Panc1 (cell line): Measurements from ENCODE around the gene NELFB. TPM values are rescaled to one million over a fixed set of nuclear protein-coding genes. Genes with fewer than 3 reads are reported as not detected.
A peak's percentile ranks its signal among the peaks of the same experiment; 100 is the strongest.

ENCODE experiments used
- ATAC-seq: fragments of 200-7000 bp; cut with Tn5 transposase; 2 replicates; pipeline ENCODE4 v1.9.1; 2020; ENCODE audit warnings: mild to moderate bottlenecking, moderate library complexity
- Bru-seq: library from RNA; stranded (reverse); fragments of 400-500 nt; gene quantifications from one replicate; lab custom pipeline; 2021; lab: Mats Ljungman, UMichigan
- BruChase-seq, 2 experiments: library from RNA; stranded (reverse); fragments of 400-500 nt; gene quantifications; one replicate each; lab custom pipeline; 2021; lab: Mats Ljungman, UMichigan
- BruUV-seq: library from RNA; stranded (reverse); fragments of 400-500 nt; replicated peaks from 2 replicates; lab custom pipeline; 2021; lab: Mats Ljungman, UMichigan
- CTCF ChIA-PET: fragments of 300-600 bp; sonication (Branson Sonifier 250); formaldehyde crosslinking; loops from one replicate; lab custom pipeline; 2022; ENCODE audit warnings: antibody characterized with exemption; lab: Charles Lee
- POLR2A ChIA-PET: fragments of 300-600 bp; sonication (Branson Sonifier 250); formaldehyde crosslinking; loops from one replicate; lab custom pipeline; 2022; ENCODE audit warnings: antibody characterized with exemption; lab: Charles Lee
- DNase-seq: peaks from one replicate; pipeline ENCODE4 v3.0.0-alpha.2; 2010; ENCODE audit warnings: low read depth, low spot score
- H3K27ac ChIP-seq: 2 replicates; pipeline ENCODE4 v1.5.1; 2011; ENCODE audit warnings: mild to moderate bottlenecking, low read length, inconsistent platforms
- H3K27me3 ChIP-seq: fragments of 200-500 bp; sonication (Bioruptor generic); 2 replicates; pipeline ENCODE4 v1.6.0; 2014; ENCODE audit warnings: low read length, inconsistent platforms; ENCODE audit not compliant: control insufficient read depth, insufficient read depth
- H3K36me3 ChIP-seq: fragments of 200-500 bp; sonication (Bioruptor generic); 2 replicates; pipeline ENCODE4 v1.5.1; 2014; ENCODE audit warnings: inconsistent platforms, mild to moderate bottlenecking, low read length, moderate library complexity; ENCODE audit not compliant: control insufficient read depth, insufficient read depth
- H3K4me1 ChIP-seq: 2 replicates; pipeline ENCODE4 v1.5.1; 2011; ENCODE audit warnings: inconsistent platforms, mild to moderate bottlenecking, low read length, moderate library complexity; ENCODE audit not compliant: control insufficient read depth, insufficient read depth
- H3K4me3 ChIP-seq, 2 experiments: 2 replicates each; pipeline ENCODE4 v1.5.1; 2011 to 2012; ENCODE audit warnings: low read depth in 2 of 2, low read length in 2 of 2, mild to moderate bottlenecking in 2 of 2, inconsistent platforms in 1 of 2, moderate library complexity in 1 of 2
- H3K9me3 ChIP-seq: fragments of 200-500 bp; sonication (Bioruptor generic); 2 replicates; pipeline ENCODE4 v1.5.1; 2014; ENCODE audit warnings: low read depth, mild to moderate bottlenecking, inconsistent platforms, low read length, moderate library complexity; ENCODE audit not compliant: control insufficient read depth, insufficient read depth
- POLR2AphosphoS5 ChIP-seq: IDR thresholded peaks from 2 replicates; pipeline ENCODE4 v1.6.1; 2012; ENCODE audit warnings: mild to moderate bottlenecking, low read depth, low read length, moderate library complexity
- SIN3A ChIP-seq: IDR thresholded peaks from 2 replicates; pipeline ENCODE4 v1.6.1; 2012; ENCODE audit warnings: low read depth, mild to moderate bottlenecking, low read length, moderate library complexity, borderline replicate concordance; ENCODE audit not compliant: insufficient read depth
- TCF7L2 ChIP-seq: IDR thresholded peaks from 2 replicates; pipeline ENCODE4 v1.6.1; 2011; ENCODE audit warnings: mild to moderate bottlenecking, low read depth, low read length, inconsistent platforms
- in situ Hi-C: cut with HindIII; loops from 2 replicates; pipeline ENCODE4 v1.10.0; 2016; ENCODE audit warnings: low sequenced_read_pairs, low pct_unique_long_range_greater_than_20kb
- intact Hi-C: fragments of 100-400 bp; cut with micrococcal nuclease; formaldehyde crosslinking; loops from one replicate; pipeline ENCODE4 v1.10.0; 2022; ENCODE audit not compliant: unreplicated experiment
- long read RNA-seq: library from polyadenylated mRNA; unstranded; transcript quantifications from one replicate; pipeline ENCODE4 v2.0.0, GENCODE V29; 2021; ENCODE audit not compliant: unreplicated experiment
- polyA plus RNA-seq: library from polyadenylated mRNA; unstranded; fragments of >200 nt; gene quantifications from one replicate; pipeline ENCODE4 v1.2.1, GENCODE V29; 2012; ENCODE audit warnings: missing spikeins; ENCODE audit not compliant: insufficient read length
- total RNA-seq: library from RNA; stranded (reverse); gene quantifications from one replicate; pipeline ENCODE4 v1.2.1, GENCODE V29; 2021; ENCODE audit not compliant: unreplicated experiment
- TF ChIP-seq, protein P1 (sequence below), 2 experiments: IDR thresholded peaks; 2 replicates each; pipeline ENCODE4 v1.6.1; 2011 to 2012; ENCODE audit warnings: low read depth in 2 of 2, control low read depth in 1 of 2, low read length in 1 of 2, mild to moderate bottlenecking in 1 of 2, moderate library complexity in 1 of 2; ENCODE audit not compliant: insufficient read depth in 1 of 2
- TF ChIP-seq, protein P2 (sequence below): fragments of 450-650 bp; IDR thresholded peaks from 2 replicates; pipeline ENCODE4 v1.5.1; 2017; ENCODE audit warnings: mild to moderate bottlenecking

Gene NELFB
- total RNA-seq (62.4 TPM), Bru-seq, nascent RNA (percentile 61 among the genes with signal in this experiment), BruChase-seq, experiment 1, labeled RNA remaining after a 2-hour chase (percentile 72 among the genes with signal in this experiment), BruChase-seq, experiment 2, labeled RNA remaining after a 6-hour chase (percentile 83 among the genes with signal in this experiment)
- 94.0 TPM for polyA plus RNA-seq
- long read RNA-seq, transcript NELFB-201 (13 exons, 2,698 nt) = major isoform, 203 of 286 reads
- long read RNA-seq, partial matches to known transcripts = 49 of 286 reads
- long read RNA-seq, other reads (novel, unspliced or antisense) = 34 of 286 reads

DNA sequence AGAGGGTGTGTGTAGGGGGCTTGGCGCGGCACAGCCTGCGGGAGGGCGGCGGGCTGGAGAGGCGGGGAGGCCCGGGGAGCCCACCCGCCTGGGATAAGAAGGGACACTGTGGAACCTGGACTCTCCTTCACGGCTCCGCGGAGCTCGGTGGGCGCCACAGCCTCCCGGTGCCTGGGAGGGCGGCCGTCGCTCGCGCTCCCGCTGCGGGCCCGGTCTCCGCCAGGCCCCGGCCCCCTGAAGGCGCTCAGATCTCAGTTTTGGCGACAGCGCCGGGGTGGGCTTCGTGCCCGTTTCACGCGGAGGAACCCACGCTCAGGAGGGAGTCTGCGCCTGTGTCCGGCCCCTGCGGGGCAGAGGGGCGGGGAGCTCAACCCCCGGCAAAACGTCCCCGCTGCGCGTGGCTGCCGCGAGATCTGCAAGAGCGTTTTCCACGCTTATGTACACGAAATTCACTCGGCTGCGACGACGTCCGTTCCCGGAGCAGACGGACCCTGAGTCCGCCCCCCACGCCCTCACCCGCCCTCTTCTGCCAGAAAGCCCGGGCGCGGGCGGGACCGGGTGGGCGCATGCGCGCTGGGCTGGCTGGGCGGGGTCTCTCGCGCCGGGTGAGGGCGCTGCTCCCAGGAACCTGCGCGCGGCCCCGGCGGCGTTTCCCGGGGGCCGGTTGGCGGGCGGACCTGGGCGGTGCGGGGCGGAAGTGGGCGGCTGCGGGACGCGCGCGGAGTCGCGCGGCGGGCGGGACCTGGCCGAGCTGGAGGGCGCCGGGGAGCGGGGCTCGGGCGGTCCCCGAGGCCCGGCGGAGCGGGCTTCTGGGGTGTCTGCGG lies at the start of gene NELFB:
TSS of gene NELFB (plus strand) at position 704 of the 824 bp plus-strand sequence.
- intact Hi-C loops = no loop called here
- peak within 1 kb of the TSS; percentile 82 for H3K27ac ChIP-seq

DNA sequence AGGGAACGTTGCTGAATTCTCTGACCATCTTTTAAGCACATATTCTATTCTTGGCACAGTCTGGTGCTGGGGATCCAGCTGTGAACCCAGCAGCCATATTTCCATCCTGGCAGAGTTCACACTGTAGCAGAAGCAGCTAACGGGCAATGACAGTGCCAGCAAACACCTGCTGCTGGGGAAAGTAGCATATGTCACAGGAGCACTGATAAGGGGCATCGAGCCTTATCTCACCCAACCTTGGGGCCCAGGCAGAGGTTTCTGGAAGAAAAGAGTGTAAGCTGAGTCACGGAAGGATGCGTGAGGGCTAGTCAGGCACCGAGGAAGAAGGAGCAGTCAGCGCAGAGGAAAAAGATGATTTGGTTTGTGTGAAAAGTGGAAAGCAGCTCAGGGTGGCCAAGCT lies 48.5 kb upstream of the NELFB start:
- ChIA-PET POLR2A (no interaction called here), CTCF (no interaction called here)
- Histone ChIP-seq H3K4me3 (peak overlapping the region; percentile 84 to 90), H3K36me3 (peaks cover 2% of the 10 kb centered on the region; the same call in 1 of the 2 replicates), H3K27ac (peak overlapping the region; percentile 87), H3K9me3 (no peaks in the 10 kb centered on the region), H3K27me3 (no peaks in the 10 kb centered on the region), H3K4me1 (peaks cover 20% of the 10 kb centered on the region)
- ATAC-seq = no peak
- no TSS peak for BruUV-seq
- TF ChIP-seq, protein P1, sequence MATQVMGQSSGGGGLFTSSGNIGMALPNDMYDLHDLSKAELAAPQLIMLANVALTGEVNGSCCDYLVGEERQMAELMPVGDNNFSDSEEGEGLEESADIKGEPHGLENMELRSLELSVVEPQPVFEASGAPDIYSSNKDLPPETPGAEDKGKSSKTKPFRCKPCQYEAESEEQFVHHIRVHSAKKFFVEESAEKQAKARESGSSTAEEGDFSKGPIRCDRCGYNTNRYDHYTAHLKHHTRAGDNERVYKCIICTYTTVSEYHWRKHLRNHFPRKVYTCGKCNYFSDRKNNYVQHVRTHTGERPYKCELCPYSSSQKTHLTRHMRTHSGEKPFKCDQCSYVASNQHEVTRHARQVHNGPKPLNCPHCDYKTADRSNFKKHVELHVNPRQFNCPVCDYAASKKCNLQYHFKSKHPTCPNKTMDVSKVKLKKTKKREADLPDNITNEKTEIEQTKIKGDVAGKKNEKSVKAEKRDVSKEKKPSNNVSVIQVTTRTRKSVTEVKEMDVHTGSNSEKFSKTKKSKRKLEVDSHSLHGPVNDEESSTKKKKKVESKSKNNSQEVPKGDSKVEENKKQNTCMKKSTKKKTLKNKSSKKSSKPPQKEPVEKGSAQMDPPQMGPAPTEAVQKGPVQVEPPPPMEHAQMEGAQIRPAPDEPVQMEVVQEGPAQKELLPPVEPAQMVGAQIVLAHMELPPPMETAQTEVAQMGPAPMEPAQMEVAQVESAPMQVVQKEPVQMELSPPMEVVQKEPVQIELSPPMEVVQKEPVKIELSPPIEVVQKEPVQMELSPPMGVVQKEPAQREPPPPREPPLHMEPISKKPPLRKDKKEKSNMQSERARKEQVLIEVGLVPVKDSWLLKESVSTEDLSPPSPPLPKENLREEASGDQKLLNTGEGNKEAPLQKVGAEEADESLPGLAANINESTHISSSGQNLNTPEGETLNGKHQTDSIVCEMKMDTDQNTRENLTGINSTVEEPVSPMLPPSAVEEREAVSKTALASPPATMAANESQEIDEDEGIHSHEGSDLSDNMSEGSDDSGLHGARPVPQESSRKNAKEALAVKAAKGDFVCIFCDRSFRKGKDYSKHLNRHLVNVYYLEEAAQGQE (IDR thresholded peaks at IDR 0.05; ENCODE audit: insufficient read depth in 1 of 2, low read depth in 2 of 2, low read length in 1 of 2) = no peak
- TF ChIP-seq POLR2AphosphoS5 (no peak), SIN3A (no peak), TCF7L2 (no peak)
- TF ChIP-seq, protein P2, sequence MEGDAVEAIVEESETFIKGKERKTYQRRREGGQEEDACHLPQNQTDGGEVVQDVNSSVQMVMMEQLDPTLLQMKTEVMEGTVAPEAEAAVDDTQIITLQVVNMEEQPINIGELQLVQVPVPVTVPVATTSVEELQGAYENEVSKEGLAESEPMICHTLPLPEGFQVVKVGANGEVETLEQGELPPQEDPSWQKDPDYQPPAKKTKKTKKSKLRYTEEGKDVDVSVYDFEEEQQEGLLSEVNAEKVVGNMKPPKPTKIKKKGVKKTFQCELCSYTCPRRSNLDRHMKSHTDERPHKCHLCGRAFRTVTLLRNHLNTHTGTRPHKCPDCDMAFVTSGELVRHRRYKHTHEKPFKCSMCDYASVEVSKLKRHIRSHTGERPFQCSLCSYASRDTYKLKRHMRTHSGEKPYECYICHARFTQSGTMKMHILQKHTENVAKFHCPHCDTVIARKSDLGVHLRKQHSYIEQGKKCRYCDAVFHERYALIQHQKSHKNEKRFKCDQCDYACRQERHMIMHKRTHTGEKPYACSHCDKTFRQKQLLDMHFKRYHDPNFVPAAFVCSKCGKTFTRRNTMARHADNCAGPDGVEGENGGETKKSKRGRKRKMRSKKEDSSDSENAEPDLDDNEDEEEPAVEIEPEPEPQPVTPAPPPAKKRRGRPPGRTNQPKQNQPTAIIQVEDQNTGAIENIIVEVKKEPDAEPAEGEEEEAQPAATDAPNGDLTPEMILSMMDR = no peak
- intact Hi-C loops (no loop called here), in situ Hi-C loops (no loop called here)
- DNase-seq = no peak

More for the DNA sequence above, at the start of gene NELFB:
- peaks cover 3% of the 10 kb centered on the region; the same call in 1 of the 2 replicates for H3K36me3 ChIP-seq
- CTCF ChIA-PET = no interaction called here
- BruUV-seq = no TSS peak
- DNase-seq = no peak
- TF ChIP-seq SIN3A = peak; percentile 54; the same call in 1 of the 2 replicates
- TF ChIP-seq, protein P1 (IDR thresholded peaks at IDR 0.05; ENCODE audit: insufficient read depth in 1 of 2, low read depth in 2 of 2, low read length in 1 of 2) = no peak
- POLR2A ChIA-PET = interaction anchor here (0.6 to 1.6 kb wide), 2 partner anchors 12 to 14 kb away, joined by 4 read pairs; no protein-coding TSS in a partner anchor
- H3K4me1 ChIP-seq = peaks cover 16% of the 10 kb centered on the region
- in situ Hi-C loops = no loop called here
- H3K27me3 ChIP-seq = no peaks in the 10 kb centered on the region
- H3K4me3 ChIP-seq = peak within 1 kb of the TSS; percentile 72 to 78
- ATAC-seq = peak; percentile 91
- H3K9me3 ChIP-seq = no peaks in the 10 kb centered on the region
